Measurements from ENCODE around the gene PNLIPRP2.

PNLIPRP2 gene

GRCh38 chr10:116620423-116621400 lies at the start of gene PNLIPRP2:
Gene PNLIPRP2, plus strand, starts transcription at chr10:116620953.
- no peak for DNase-seq

- no peak for DNase-seq
These were observed 46.0 kb upstream of the PNLIPRP2 start for GRCh38 chr10:116574797-116575196.

- no peak for DNase-seq
These were observed 32.7 kb upstream of the PNLIPRP2 start for GRCh38 chr10:116587878-116588591.

- no peak for DNase-seq
These were observed 31.8 kb upstream of the PNLIPRP2 start for GRCh38 chr10:116588995-116589394.

GRCh38 chr10:116589926-116590325 lies 30.8 kb upstream of the PNLIPRP2 start:
- DNase-seq: no peak

- no peak for DNase-seq
These were observed 29.9 kb upstream of the PNLIPRP2 start, which contains the start of gene PNLIPRP1 for GRCh38 chr10:116590590-116591444. Gene PNLIPRP1, plus strand, starts transcription at chr10:116590959. Its CDS starts 171 bp downstream, at chr10:116591130.

- DNase-seq: no peak
These were observed 27.5 kb upstream of the PNLIPRP2 start for GRCh38 chr10:116593139-116593740.

- DNase-seq: no peak
These were observed 26.2 kb upstream of the PNLIPRP2 start for GRCh38 chr10:116594525-116595035.

GRCh38 chr10:116596062-116596461 lies 24.7 kb upstream of the PNLIPRP2 start:
- DNase-seq: no peak

GRCh38 chr10:116597543-116597942 lies 23.2 kb upstream of the PNLIPRP2 start:
- DNase-seq: no peak

GRCh38 chr10:116598329-116598728 lies 22.4 kb upstream of the PNLIPRP2 start:
- no peak for DNase-seq

GRCh38 chr10:116599991-116600390 lies 20.8 kb upstream of the PNLIPRP2 start:
- DNase-seq: no peak

- DNase-seq: no peak
These were observed 17.9 kb upstream of the PNLIPRP2 start for GRCh38 chr10:116602648-116603400.

GRCh38 chr10:116606061-116606483 lies 14.7 kb upstream of the PNLIPRP2 start:
- DNase-seq: no peak

GRCh38 chr10:116607336-116607735 lies 13.4 kb upstream of the PNLIPRP2 start:
- DNase-seq: no peak

- DNase-seq: no peak
These were observed 11.8 kb upstream of the PNLIPRP2 start for GRCh38 chr10:116608686-116609594.

GRCh38 chr10:116610443-116611152 lies 10.2 kb upstream of the PNLIPRP2 start:
- no peak for DNase-seq

- no peak for DNase-seq
These were observed 9.6 kb upstream of the PNLIPRP2 start for GRCh38 chr10:116611153-116611545.

- DNase-seq: no peak
These were observed 8.5 kb upstream of the PNLIPRP2 start for GRCh38 chr10:116612107-116612769.
